Left lung (tissue), 10 donors: ENCODE results near the gene MAP3K7. TPM values are rescaled to one million over a fixed set of nuclear protein-coding genes. Genes with fewer than 3 reads are reported as not detected.
A peak's percentile ranks its signal among the peaks of the same experiment; 100 is the strongest.

Source experiments
- ATAC-seq: fragments of 200-7000 bp; cut with Tn5 transposase; one replicate; pipeline ENCODE4 v1.9.1; 2020; ENCODE audit warnings: moderate library complexity
- DNase-seq, 4 donors: peaks; one replicate each; pipeline ENCODE4 v3.0.0-alpha.2; 2013 to 2020
- H3K27ac ChIP-seq, 2 donors: fragments of 200-600 bp; sonication (generic) in 1 of 2; one replicate each; pipeline versions ENCODE4 v1.5.0 to v1.8.0; 2020 to 2021
- H3K27me3 ChIP-seq, 2 donors: fragments of 200-600 bp; sonication (generic) in 1 of 2; one replicate each; pipeline versions ENCODE4 v1.5.0 to v1.8.0; 2020 to 2021
- H3K36me3 ChIP-seq, 2 donors: fragments of 200-600 bp; sonication (generic) in 1 of 2; one replicate each; pipeline versions ENCODE4 v1.5.0 to v1.8.0; 2020 to 2021
- H3K4me1 ChIP-seq, 2 donors: fragments of 200-600 bp; one replicate each; pipeline ENCODE4 v1.8.0; 2021
- H3K4me3 ChIP-seq, 2 donors: fragments of 200-600 bp; sonication (generic) in 1 of 2; one replicate each; pipeline versions ENCODE4 v1.5.0 to v1.8.0; 2020 to 2021; ENCODE audit warnings: mild to moderate bottlenecking in 1 of 2
- H3K9me3 ChIP-seq, 2 donors: fragments of 200-600 bp; sonication (generic) in 1 of 2; one replicate each; pipeline versions ENCODE4 v1.5.0 to v1.8.0; 2020 to 2021
- intact Hi-C, 2 donors: fragments of 100-400 bp; cut with DNase I; formaldehyde crosslinking; loops; one replicate each; pipeline versions ENCODE4 v1.11.2 to v1.14.2; 2022
- polyA plus RNA-seq, 6 donors: library from polyadenylated mRNA; unstranded; fragments of 120-200 nt; gene quantifications; one replicate each; pipeline ENCODE4 v1.2.1, GENCODE V29; 2013; ENCODE audit not compliant: insufficient read length in 6 of 6
- total RNA-seq, 2 donors: library from RNA; stranded (reverse); fragmentation: NEBNext Ultra II Directional; extraction: Animal tissue kit (Norgen Biotek cat#: 25700); gene quantifications; one replicate each; pipeline ENCODE4 v1.2.1, GENCODE V29; 2021
- TF ChIP-seq, protein P1 (sequence below), 2 donors: fragments of 200-600 bp; sonication (generic) in 1 of 2; IDR thresholded peaks; one replicate each; pipeline versions ENCODE4 v1.5.0 to v1.8.0; 2021; ENCODE audit warnings: antibody characterized with exemption in 2 of 2
- donor health status: DM: no; HTN: yes; CAD: no.
- donor health status: DM: no; HTN: no; CAD: no.

The MAP3K7 gene
- total and polyA plus RNA-seq, 8 donors, result 19.5 to 52.9 (median 45.8) TPM

DNA sequence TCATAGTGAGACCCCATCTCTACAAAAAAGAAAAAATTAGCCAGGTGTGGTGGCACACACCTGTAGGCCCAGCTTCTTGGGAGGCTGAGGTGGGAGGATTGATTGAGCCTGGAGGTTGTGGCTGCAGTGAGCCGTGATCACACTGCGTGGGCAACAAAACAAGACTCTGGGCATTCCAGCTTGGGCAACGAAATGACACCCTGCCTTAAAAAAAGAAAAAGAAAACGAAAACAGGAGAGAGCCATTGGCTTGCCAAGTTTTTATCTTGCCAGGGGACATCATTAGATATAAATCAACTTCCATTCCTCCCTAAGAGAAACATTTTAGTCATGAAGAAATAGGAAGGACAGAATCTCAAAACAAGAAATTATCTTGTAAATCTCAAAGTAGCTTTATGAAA lies 109.5 kb downstream of the MAP3K7 start:
- Histone ChIP-seq H3K27me3 (no peaks in the 10 kb centered on the region), H3K36me3 (no peaks in the 10 kb centered on the region), H3K27ac (no peak overlapping the region), H3K4me3 (no peak overlapping the region), H3K4me1 (peaks cover 0 to 7% of the 10 kb centered on the region in 2 donors), H3K9me3 (no peaks in the 10 kb centered on the region)
- no peak for ATAC-seq
- no peak for DNase-seq
- TF ChIP-seq, protein P1, sequence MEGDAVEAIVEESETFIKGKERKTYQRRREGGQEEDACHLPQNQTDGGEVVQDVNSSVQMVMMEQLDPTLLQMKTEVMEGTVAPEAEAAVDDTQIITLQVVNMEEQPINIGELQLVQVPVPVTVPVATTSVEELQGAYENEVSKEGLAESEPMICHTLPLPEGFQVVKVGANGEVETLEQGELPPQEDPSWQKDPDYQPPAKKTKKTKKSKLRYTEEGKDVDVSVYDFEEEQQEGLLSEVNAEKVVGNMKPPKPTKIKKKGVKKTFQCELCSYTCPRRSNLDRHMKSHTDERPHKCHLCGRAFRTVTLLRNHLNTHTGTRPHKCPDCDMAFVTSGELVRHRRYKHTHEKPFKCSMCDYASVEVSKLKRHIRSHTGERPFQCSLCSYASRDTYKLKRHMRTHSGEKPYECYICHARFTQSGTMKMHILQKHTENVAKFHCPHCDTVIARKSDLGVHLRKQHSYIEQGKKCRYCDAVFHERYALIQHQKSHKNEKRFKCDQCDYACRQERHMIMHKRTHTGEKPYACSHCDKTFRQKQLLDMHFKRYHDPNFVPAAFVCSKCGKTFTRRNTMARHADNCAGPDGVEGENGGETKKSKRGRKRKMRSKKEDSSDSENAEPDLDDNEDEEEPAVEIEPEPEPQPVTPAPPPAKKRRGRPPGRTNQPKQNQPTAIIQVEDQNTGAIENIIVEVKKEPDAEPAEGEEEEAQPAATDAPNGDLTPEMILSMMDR (IDR thresholded peaks at IDR 0.05), result no peak
- intact Hi-C loops, result no loop called here

DNA sequence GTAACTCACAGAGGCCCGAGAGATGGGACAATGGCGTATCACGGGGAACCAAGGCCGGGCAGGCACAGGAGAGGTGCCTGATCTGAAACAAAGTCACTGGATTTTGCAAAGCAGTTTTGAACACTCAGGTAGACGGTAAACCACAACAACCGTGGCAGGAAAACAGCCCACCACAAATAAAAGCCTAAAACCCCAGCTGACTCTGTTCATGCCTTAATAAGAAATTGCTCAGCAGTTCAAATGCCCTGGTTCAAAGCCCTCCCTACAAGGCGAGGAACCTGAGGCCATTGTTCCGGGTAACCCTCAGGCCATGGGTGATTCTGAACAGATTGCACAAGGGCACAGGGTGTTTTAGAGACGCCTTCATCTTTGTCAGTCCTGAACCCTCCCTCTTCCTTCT lies 114.2 kb downstream of the MAP3K7 start:
- intact Hi-C loops, result no loop called here

GRCh38 chr6:90471263-90471662 lies 115.6 kb downstream of the MAP3K7 start:
- Histone ChIP-seq H3K27me3 (no peaks in the 10 kb centered on the region), H3K4me1 (no peaks in the 10 kb centered on the region), H3K27ac (no peak overlapping the region), H3K4me3 (no peak overlapping the region), H3K9me3 (no peaks in the 10 kb centered on the region), H3K36me3 (no peaks in the 10 kb centered on the region)
- intact Hi-C loops, result no loop called here
- TF ChIP-seq, protein P1 (IDR thresholded peaks at IDR 0.05), result no peak
- DNase-seq, result no peak
- no peak for ATAC-seq

More for the DNA sequence above, 114.2 kb downstream of the MAP3K7 start:
- no peak overlapping the region for H3K27ac ChIP-seq
- H3K9me3 ChIP-seq, result no peaks in the 10 kb centered on the region
- no peaks in the 10 kb centered on the region for H3K4me1 ChIP-seq
- TF ChIP-seq, protein P1 (IDR thresholded peaks at IDR 0.05), result no peak
- DNase-seq (no peak), ATAC-seq (no peak)
- H3K36me3 ChIP-seq, result no peaks in the 10 kb centered on the region
- no peak overlapping the region for H3K4me3 ChIP-seq
- H3K27me3 ChIP-seq, result no peaks in the 10 kb centered on the region

GRCh38 chr6:90469906-90470305 lies 117.0 kb downstream of the MAP3K7 start:
- Histone ChIP-seq H3K27me3 (no peaks in the 10 kb centered on the region), H3K9me3 (no peaks in the 10 kb centered on the region), H3K4me1 (no peaks in the 10 kb centered on the region), H3K27ac (no peak overlapping the region), H3K36me3 (no peaks in the 10 kb centered on the region), H3K4me3 (no peak overlapping the region)
- peak; percentile 21 for ATAC-seq
- intact Hi-C loops, result no loop called here
- TF ChIP-seq, protein P1 (IDR thresholded peaks at IDR 0.05), result no peak
- peak in 1 of 4 donors; percentile 44 for DNase-seq

DNA sequence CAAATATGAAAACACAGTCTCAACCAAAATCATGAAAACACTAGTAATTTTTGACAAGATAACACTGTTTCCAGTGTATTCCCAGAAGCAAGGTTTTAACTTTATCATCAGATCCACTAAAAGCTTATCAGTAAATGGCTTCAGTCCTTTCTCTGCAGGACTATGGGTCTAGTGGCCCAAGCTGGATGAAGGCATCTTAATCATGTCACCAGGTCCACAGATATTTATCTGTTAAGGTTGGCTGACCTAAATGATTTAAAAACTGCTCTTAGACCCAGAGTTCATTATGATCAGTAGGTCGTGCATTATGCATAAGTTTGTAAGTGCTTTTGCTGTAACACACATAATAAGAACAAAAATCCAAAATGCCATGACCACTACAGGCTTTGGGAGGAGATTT lies 118.0 kb downstream of the MAP3K7 start:
- H3K27ac ChIP-seq, result no peak overlapping the region
- TF ChIP-seq, protein P1 (IDR thresholded peaks at IDR 0.05), result no peak
- DNase-seq, result no peak
- no peaks in the 10 kb centered on the region for H3K9me3 ChIP-seq
- H3K4me3 ChIP-seq, result no peak overlapping the region
- ATAC-seq, result no peak
- H3K27me3 ChIP-seq, result no peaks in the 10 kb centered on the region
- intact Hi-C loops, result no loop called here
- no peaks in the 10 kb centered on the region for H3K4me1 ChIP-seq
- no peaks in the 10 kb centered on the region for H3K36me3 ChIP-seq
